Panc1 (cell line): Measurements from ENCODE around the gene PNLIPRP1. TPM values are rescaled to one million over a fixed set of nuclear protein-coding genes. Genes with fewer than 3 reads are reported as not detected.

Source experiments
- ATAC-seq: fragments of 200-7000 bp; cut with Tn5 transposase; 2 replicates; pipeline ENCODE4 v1.9.1; 2020; ENCODE audit warnings: mild to moderate bottlenecking, moderate library complexity
- BruUV-seq: library from RNA; stranded (reverse); fragments of 400-500 nt; replicated peaks from 2 replicates; lab custom pipeline; 2021; lab: Mats Ljungman, UMichigan
- CTCF ChIA-PET: fragments of 300-600 bp; sonication (Branson Sonifier 250); formaldehyde crosslinking; loops from one replicate; lab custom pipeline; 2022; ENCODE audit warnings: antibody characterized with exemption; lab: Charles Lee
- POLR2A ChIA-PET: fragments of 300-600 bp; sonication (Branson Sonifier 250); formaldehyde crosslinking; loops from one replicate; lab custom pipeline; 2022; ENCODE audit warnings: antibody characterized with exemption; lab: Charles Lee
- DNase-seq: peaks from one replicate; pipeline ENCODE4 v3.0.0-alpha.2; 2010; ENCODE audit warnings: low read depth, low spot score
- H3K27ac ChIP-seq: 2 replicates; pipeline ENCODE4 v1.5.1; 2011; ENCODE audit warnings: mild to moderate bottlenecking, low read length, inconsistent platforms
- H3K27me3 ChIP-seq: fragments of 200-500 bp; sonication (Bioruptor generic); 2 replicates; pipeline ENCODE4 v1.6.0; 2014; ENCODE audit warnings: low read length, inconsistent platforms; ENCODE audit not compliant: control insufficient read depth, insufficient read depth
- H3K36me3 ChIP-seq: fragments of 200-500 bp; sonication (Bioruptor generic); 2 replicates; pipeline ENCODE4 v1.5.1; 2014; ENCODE audit warnings: inconsistent platforms, mild to moderate bottlenecking, low read length, moderate library complexity; ENCODE audit not compliant: control insufficient read depth, insufficient read depth
- H3K4me1 ChIP-seq: 2 replicates; pipeline ENCODE4 v1.5.1; 2011; ENCODE audit warnings: inconsistent platforms, mild to moderate bottlenecking, low read length, moderate library complexity; ENCODE audit not compliant: control insufficient read depth, insufficient read depth
- H3K4me3 ChIP-seq, 2 experiments: 2 replicates each; pipeline ENCODE4 v1.5.1; 2011 to 2012; ENCODE audit warnings: low read depth in 2 of 2, low read length in 2 of 2, mild to moderate bottlenecking in 2 of 2, inconsistent platforms in 1 of 2, moderate library complexity in 1 of 2
- H3K9me3 ChIP-seq: fragments of 200-500 bp; sonication (Bioruptor generic); 2 replicates; pipeline ENCODE4 v1.5.1; 2014; ENCODE audit warnings: low read depth, mild to moderate bottlenecking, inconsistent platforms, low read length, moderate library complexity; ENCODE audit not compliant: control insufficient read depth, insufficient read depth
- CTCF ChIP-seq: fragments of 450-650 bp; IDR thresholded peaks from 2 replicates; pipeline ENCODE4 v1.5.1; 2017; ENCODE audit warnings: mild to moderate bottlenecking
- POLR2AphosphoS5 ChIP-seq: IDR thresholded peaks from 2 replicates; pipeline ENCODE4 v1.6.1; 2012; ENCODE audit warnings: mild to moderate bottlenecking, low read depth, low read length, moderate library complexity
- REST ChIP-seq, 2 experiments: IDR thresholded peaks; 2 replicates each; pipeline ENCODE4 v1.6.1; 2011 to 2012; ENCODE audit warnings: low read depth in 2 of 2, control low read depth in 1 of 2, low read length in 1 of 2, mild to moderate bottlenecking in 1 of 2, moderate library complexity in 1 of 2; ENCODE audit not compliant: insufficient read depth in 1 of 2
- SIN3A ChIP-seq: IDR thresholded peaks from 2 replicates; pipeline ENCODE4 v1.6.1; 2012; ENCODE audit warnings: low read depth, mild to moderate bottlenecking, low read length, moderate library complexity, borderline replicate concordance; ENCODE audit not compliant: insufficient read depth
- TCF7L2 ChIP-seq: IDR thresholded peaks from 2 replicates; pipeline ENCODE4 v1.6.1; 2011; ENCODE audit warnings: mild to moderate bottlenecking, low read depth, low read length, inconsistent platforms
- in situ Hi-C: cut with HindIII; loops from 2 replicates; pipeline ENCODE4 v1.10.0; 2016; ENCODE audit warnings: low sequenced_read_pairs, low pct_unique_long_range_greater_than_20kb
- intact Hi-C: fragments of 100-400 bp; cut with micrococcal nuclease; formaldehyde crosslinking; loops from one replicate; pipeline ENCODE4 v1.10.0; 2022; ENCODE audit not compliant: unreplicated experiment
- total RNA-seq: library from RNA; stranded (reverse); gene quantifications from one replicate; pipeline ENCODE4 v1.2.1, GENCODE V29; 2021; ENCODE audit not compliant: unreplicated experiment

PNLIPRP1 gene
- total RNA-seq, 1 experiment from 2014 or later, result 0.95 TPM

- TF ChIP-seq SIN3A, result no peak
- no peak for TF ChIP-seq CTCF
- no peak for TF ChIP-seq POLR2AphosphoS5
- TF ChIP-seq TCF7L2, result no peak
- TF ChIP-seq REST (IDR thresholded peaks at IDR 0.05; ENCODE audit: insufficient read depth in 1 of 2, low read depth in 2 of 2, low read length in 1 of 2), result no peak
- Histone ChIP-seq H3K27ac (no peak overlapping the region), H3K4me3 (no peak overlapping the region), H3K9me3 (no peaks in the 10 kb centered on the region), H3K4me1 (no peaks in the 10 kb centered on the region), H3K36me3 (no peaks in the 10 kb centered on the region), H3K27me3 (no peaks in the 10 kb centered on the region)
- in situ Hi-C loops (no loop called here), intact Hi-C loops (no loop called here)
- DNase-seq (no peak), ATAC-seq (no peak)
- ChIA-PET POLR2A (no interaction called here), CTCF (interaction anchor here (0.7 kb wide), 1 partner anchor 65 kb away, joined by 3 read pairs; no protein-coding TSS in a partner anchor)
- BruUV-seq, result no TSS peak
These were observed 19.8 kb downstream of the PNLIPRP1 start for GRCh38 chr10:116610443-116611152.

- CTCF ChIA-PET, result no interaction called here
These were observed 20.4 kb downstream of the PNLIPRP1 start for GRCh38 chr10:116611153-116611545.

More at GRCh38 chr10:116611153-116611545, 20.4 kb downstream of the PNLIPRP1 start:
- ATAC-seq, result no peak
- Histone ChIP-seq H3K27ac (no peak overlapping the region), H3K27me3 (no peaks in the 10 kb centered on the region), H3K9me3 (no peaks in the 10 kb centered on the region), H3K4me1 (no peaks in the 10 kb centered on the region), H3K36me3 (no peaks in the 10 kb centered on the region), H3K4me3 (no peak overlapping the region)
- in situ Hi-C loops (no loop called here), intact Hi-C loops (no loop called here)
- POLR2A ChIA-PET, result no interaction called here
- no peak for DNase-seq
- no TSS peak for BruUV-seq
- TF ChIP-seq POLR2AphosphoS5, result no peak
- no peak for TF ChIP-seq REST (IDR thresholded peaks at IDR 0.05; ENCODE audit: insufficient read depth in 1 of 2, low read depth in 2 of 2, low read length in 1 of 2)
- no peak for TF ChIP-seq SIN3A
- no peak for TF ChIP-seq CTCF
- no peak for TF ChIP-seq TCF7L2
